PC-9 (cell line): ENCODE results near the gene S100A16. TPM values are rescaled to one million over a fixed set of nuclear protein-coding genes. Genes with fewer than 3 reads are reported as not detected.

Experiments
- BruUV-seq: library from RNA; stranded (reverse); fragments of 400-500 nt; replicated peaks from 2 replicates; lab custom pipeline; 2021; lab: Mats Ljungman, UMichigan
- CTCF ChIA-PET: fragments of 300-600 bp; sonication (Branson Sonifier 250); formaldehyde crosslinking; loops from one replicate; lab custom pipeline; 2022; ENCODE audit warnings: antibody characterized with exemption; lab: Charles Lee
- POLR2A ChIA-PET: fragments of 300-600 bp; sonication (Branson Sonifier 250); formaldehyde crosslinking; loops from one replicate; lab custom pipeline; 2022; ENCODE audit warnings: antibody characterized with exemption; ENCODE audit not compliant: unreplicated experiment; lab: Charles Lee
- DNase-seq, 2 experiments: peaks; one replicate each; pipeline versions ENCODE4 v3.0.0 to v3.0.0-alpha.2; 2015 to 2022; ENCODE audit warnings: mixed read lengths in 1 of 2
- H2AFZ ChIP-seq: fragments of 200-600 bp; sonication (generic); 2 replicates; pipeline ENCODE4 v1.8.1; 2017; ENCODE audit warnings: antibody characterized with exemption
- H3F3A ChIP-seq: fragments of 200-600 bp; sonication (generic); 2 replicates; pipeline ENCODE4 v1.8.1; 2017; ENCODE audit warnings: antibody characterized with exemption, mild to moderate bottlenecking, low read depth; ENCODE audit not compliant: insufficient read depth
- H3K27ac ChIP-seq: fragments of 200-600 bp; sonication (generic); 2 replicates; pipeline ENCODE4 v1.6.1; 2016; ENCODE audit warnings: mixed run types
- H3K27me3 ChIP-seq: fragments of 200-600 bp; sonication (generic); 2 replicates; pipeline ENCODE4 v1.6.1; 2016; ENCODE audit warnings: low read depth, mixed run types; ENCODE audit not compliant: insufficient read depth
- H3K36me3 ChIP-seq: fragments of 200-600 bp; sonication (generic); 2 replicates; pipeline ENCODE4 v1.6.1; 2016; ENCODE audit warnings: low read depth, mixed run types
- H3K4me1 ChIP-seq: fragments of 200-600 bp; sonication (generic); replicated peaks from 2 replicates; pipeline ENCODE4 v1.6.1; 2016; ENCODE audit warnings: mixed run types; ENCODE audit not compliant: insufficient read depth
- H3K4me2 ChIP-seq: fragments of 200-600 bp; sonication (generic); 2 replicates; pipeline ENCODE4 v1.6.1; 2017; ENCODE audit warnings: mixed run types
- H3K4me3 ChIP-seq: fragments of 200-600 bp; sonication (generic); 2 replicates; pipeline ENCODE4 v1.6.1; 2016; ENCODE audit warnings: mixed run types
- H3K79me2 ChIP-seq: fragments of 200-600 bp; sonication (generic); 2 replicates; pipeline ENCODE4 v1.6.1; 2017; ENCODE audit warnings: low read depth, mixed run types
- H3K9me2 ChIP-seq: fragments of 200-600 bp; sonication (generic); 2 replicates; pipeline ENCODE4 v1.8.1; 2017; ENCODE audit warnings: mild to moderate bottlenecking; ENCODE audit not compliant: insufficient read depth
- H3K9me3 ChIP-seq: fragments of 200-600 bp; sonication (generic); 2 replicates; pipeline ENCODE4 v1.8.1; 2016; ENCODE audit warnings: low read depth; ENCODE audit not compliant: insufficient read depth
- H4K20me1 ChIP-seq: fragments of 200-600 bp; sonication (generic); 2 replicates; pipeline ENCODE4 v1.8.1; 2017; ENCODE audit not compliant: insufficient read depth
- CTCF ChIP-seq: fragments of 200-600 bp; sonication (generic); conservative IDR thresholded peaks from 2 replicates; pipeline ENCODE4 v1.6.1; 2017; ENCODE audit warnings: mixed run types, antibody characterized with exemption, mild to moderate bottlenecking, moderate library complexity
- EZH2 ChIP-seq: fragments of 200-600 bp; sonication (generic); IDR thresholded peaks from 2 replicates; pipeline ENCODE4 v1.8.0; 2017; ENCODE audit warnings: antibody characterized with exemption, low read depth
- intact Hi-C: fragments of 100-400 bp; cut with micrococcal nuclease; formaldehyde crosslinking; loops from one replicate; pipeline ENCODE4 v1.10.0; 2022; ENCODE audit not compliant: unreplicated experiment
- total RNA-seq: library from RNA; stranded (reverse); gene quantifications from 2 replicates; pipeline ENCODE4 v1.2.3, GENCODE V29; 2021

S100A16 gene
- total RNA-seq, 1 experiment from 2014 or later = 276 TPM

GRCh38 chr1:153649863-153650235 is 36.9 kb upstream of the S100A16 start:
- CTCF ChIA-PET = no interaction called here

GRCh38 chr1:153649137-153649862 is 36.4 kb upstream of the S100A16 start:
- no peak for DNase-seq
- H4K20me1 ChIP-seq = peaks cover 2% of the 10 kb centered on the region; the same call in 1 of the 2 replicates
- no peak overlapping the region for H2AFZ ChIP-seq
- no peaks in the 10 kb centered on the region for H3K9me2 ChIP-seq
- no peaks in the 10 kb centered on the region for H3K9me3 ChIP-seq
- H3K4me2 ChIP-seq = no peak overlapping the region
- no peak overlapping the region for H3K4me3 ChIP-seq
- H3K4me1 ChIP-seq = peaks cover 11% of the 10 kb centered on the region
- H3F3A ChIP-seq = peaks cover 46% of the 10 kb centered on the region
- ChIA-PET POLR2A (interaction anchor here (0.6 kb wide), 1 partner anchor 11 kb away, joined by 4 read pairs; no protein-coding TSS in a partner anchor), CTCF (no interaction called here)
- no peaks in the 10 kb centered on the region for H3K79me2 ChIP-seq
- peaks cover 19% of the 10 kb centered on the region; the same call in 1 of the 2 replicates for H3K36me3 ChIP-seq
- intact Hi-C loops = no loop called here
- TF ChIP-seq CTCF = no peak
- TF ChIP-seq EZH2 = no peak
- BruUV-seq = no TSS peak
- no peaks in the 10 kb centered on the region for H3K27me3 ChIP-seq
- H3K27ac ChIP-seq = no peak overlapping the region

More at GRCh38 chr1:153649863-153650235, 36.9 kb upstream of the S100A16 start:
- no peaks in the 10 kb centered on the region for H3K9me2 ChIP-seq
- peaks cover 14% of the 10 kb centered on the region; the same call in 1 of the 2 replicates for H3K36me3 ChIP-seq
- intact Hi-C loops = no loop called here
- POLR2A ChIA-PET = no interaction called here
- peaks cover 43% of the 10 kb centered on the region for H3F3A ChIP-seq
- no peaks in the 10 kb centered on the region for H3K9me3 ChIP-seq
- no peak overlapping the region for H3K27ac ChIP-seq
- no peaks in the 10 kb centered on the region for H3K27me3 ChIP-seq
- no peaks in the 10 kb centered on the region for H3K79me2 ChIP-seq
- TF ChIP-seq CTCF (no peak), EZH2 (no peak)
- H3K4me3 ChIP-seq = no peak overlapping the region
- no peak overlapping the region for H2AFZ ChIP-seq
- BruUV-seq = no TSS peak
- peaks cover 11% of the 10 kb centered on the region for H3K4me1 ChIP-seq
- no peak for DNase-seq
- H4K20me1 ChIP-seq = no peaks in the 10 kb centered on the region
- no peak overlapping the region for H3K4me2 ChIP-seq

GRCh38 chr1:153648000-153648643 is 35.2 kb upstream of the S100A16 start:
- no peak for TF ChIP-seq EZH2
- TF ChIP-seq CTCF = no peak
- ChIA-PET POLR2A (interaction anchor here (0.8 kb wide), 1 partner anchor 32 kb away, joined by 4 read pairs; no protein-coding TSS in a partner anchor), CTCF (no interaction called here)

More at GRCh38 chr1:153648000-153648643, 35.2 kb upstream of the S100A16 start:
- H3K9me3 ChIP-seq = no peaks in the 10 kb centered on the region
- no peak overlapping the region for H2AFZ ChIP-seq
- peaks cover 11% of the 10 kb centered on the region for H4K20me1 ChIP-seq
- H3K79me2 ChIP-seq = no peaks in the 10 kb centered on the region
- intact Hi-C loops = no loop called here
- BruUV-seq = TSS peak; percentile 3
- H3K9me2 ChIP-seq = no peaks in the 10 kb centered on the region
- no peak overlapping the region for H3K4me2 ChIP-seq
- H3K4me1 ChIP-seq = peaks cover 8% of the 10 kb centered on the region
- H3K27ac ChIP-seq = no peak overlapping the region
- H3K36me3 ChIP-seq = peaks cover 31% of the 10 kb centered on the region
- no peaks in the 10 kb centered on the region for H3K27me3 ChIP-seq
- no peak overlapping the region for H3K4me3 ChIP-seq
- no peak for DNase-seq
- peaks cover 58% of the 10 kb centered on the region for H3F3A ChIP-seq
